ENCODE measurements around the gene KRT5.
A peak's percentile ranks its signal among the peaks of the same experiment; 100 is the strongest.
"Not testable (repeated sequence)": the region's sequence is repeated elsewhere in the genome, so short reads cannot be mapped to it uniquely, and the experiment has no call there.

KRT5 gene

GRCh38 chr12:52519387-52519703 lies 849 bp downstream of the KRT5 start:
- DNase-seq (ENCODE audit: low read depth): no peak

DNA sequence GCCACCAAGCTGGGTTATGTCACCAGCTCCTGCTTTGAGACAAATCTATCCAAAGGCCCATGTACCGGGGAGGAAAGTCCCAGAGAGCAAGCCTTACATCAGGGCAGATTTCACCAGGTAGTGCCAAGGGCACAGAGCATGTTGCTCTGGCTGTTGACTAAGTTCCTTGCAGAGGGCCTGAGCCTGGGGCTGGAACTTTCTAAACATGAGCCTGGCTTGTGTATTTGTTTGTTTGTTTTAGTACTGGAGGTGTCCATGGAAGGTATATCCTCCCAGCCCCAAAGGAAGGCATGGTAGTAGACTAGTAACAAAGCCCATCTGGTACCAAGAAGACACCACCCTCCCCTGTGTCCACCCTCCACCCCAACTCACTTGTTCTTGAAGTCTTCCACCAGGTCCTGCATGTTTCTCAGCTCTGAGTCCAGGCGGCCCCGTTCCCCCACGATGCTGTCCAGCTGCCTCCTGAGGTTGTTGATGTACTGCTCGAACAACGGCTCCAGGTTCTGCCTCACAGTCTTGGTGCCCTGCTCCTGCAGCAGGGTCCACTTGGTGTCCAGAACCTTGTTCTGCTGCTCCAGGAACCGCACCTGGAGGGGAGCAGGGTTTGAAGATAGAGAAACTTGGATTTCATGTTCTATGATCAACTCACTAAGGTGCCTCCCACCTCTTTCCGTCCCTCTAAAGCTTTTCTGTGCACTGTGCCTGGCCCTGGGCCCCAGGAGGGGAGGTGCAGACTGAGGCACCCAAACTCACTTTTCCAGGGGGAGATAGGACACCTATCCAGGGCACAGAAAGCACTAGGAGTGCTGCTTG lies 1.4 kb downstream of the KRT5 start:
- no peak for DNase-seq (ENCODE audit: low read depth)

DNA sequence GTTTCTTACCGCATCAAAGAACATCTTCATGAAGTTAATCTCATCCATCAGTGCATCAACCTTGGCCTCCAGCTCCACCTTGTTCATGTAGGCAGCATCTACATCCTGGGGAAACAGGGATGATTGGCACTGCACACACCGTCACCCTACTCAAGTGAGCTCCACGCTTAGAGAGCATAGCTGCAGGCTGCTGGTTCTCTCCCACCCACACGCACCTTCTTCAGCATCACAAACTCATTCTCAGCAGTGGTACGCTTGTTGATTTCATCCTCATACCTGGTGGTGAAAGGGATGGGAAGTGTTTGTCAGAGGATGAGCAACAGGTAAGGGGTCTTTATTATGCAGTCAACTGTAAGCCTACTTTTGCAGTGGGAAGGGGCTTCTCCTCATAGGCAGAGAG lies 2.3 kb downstream of the KRT5 start:
- no peak for DNase-seq (ENCODE audit: low read depth)

- no peak for DNase-seq (ENCODE audit: low read depth)
Observed at GRCh38 chr12:52517005-52517835, 3.0 kb downstream of the KRT5 start.

DNA sequence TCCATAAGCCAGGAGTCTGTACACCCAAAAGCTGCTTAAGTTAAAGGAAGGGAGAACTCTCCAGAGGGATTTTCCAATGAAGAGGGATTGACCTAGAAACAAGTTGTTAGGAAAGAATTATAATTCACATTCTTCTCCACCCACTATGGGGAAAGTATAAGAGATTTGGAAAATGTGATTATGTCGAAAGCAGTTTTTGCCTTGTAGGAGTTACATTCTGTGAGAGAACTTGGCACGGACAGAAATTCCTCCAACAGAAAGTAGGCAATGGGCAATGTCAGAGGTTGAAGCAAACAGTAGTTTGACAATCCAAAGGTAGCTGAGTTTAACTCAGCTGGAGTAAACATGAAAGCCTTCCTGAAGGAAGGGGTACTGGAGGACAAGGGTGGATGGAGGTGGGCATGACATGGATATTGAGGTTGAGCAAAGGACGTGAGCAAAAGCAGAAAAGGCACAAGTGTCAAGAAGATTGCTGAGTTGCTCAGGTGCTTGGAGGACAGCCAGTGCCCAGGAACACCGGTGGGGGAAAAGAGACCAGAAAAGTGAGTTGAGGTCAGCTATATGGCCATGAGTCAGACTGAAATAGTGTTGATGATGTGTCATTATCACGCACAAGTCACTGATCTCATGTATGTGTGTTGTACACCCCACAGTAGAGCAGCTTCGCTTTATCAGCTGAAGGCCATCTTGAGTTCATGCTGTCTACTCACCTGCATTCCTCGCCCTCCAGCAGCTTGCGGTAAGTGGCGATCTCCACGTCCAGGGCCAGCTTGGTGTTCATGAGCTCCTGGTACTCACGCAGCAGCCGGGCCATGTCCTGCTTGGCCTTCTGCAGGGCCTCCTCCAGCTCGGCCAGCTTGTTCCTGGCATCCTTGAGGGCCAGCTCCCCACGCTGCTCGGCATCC lies 4.0 kb downstream of the KRT5 start:
- DNase-seq (ENCODE audit: low read depth): peak; percentile 23

DNA sequence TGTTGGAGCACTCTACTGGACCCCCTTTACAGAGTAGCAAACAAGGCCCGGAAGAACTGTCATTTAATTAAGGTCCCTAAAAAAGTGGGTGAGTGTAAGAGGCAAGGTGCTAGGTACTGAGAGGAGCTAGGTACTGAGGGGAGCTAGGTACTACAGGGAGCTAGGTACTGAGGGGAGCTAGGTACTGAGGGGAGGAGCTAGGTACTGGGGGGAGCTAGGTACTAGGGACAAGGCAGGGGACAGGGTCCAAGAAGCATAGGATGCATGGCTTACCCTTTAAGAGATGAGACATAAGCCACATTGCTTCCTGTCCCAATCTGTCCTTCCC lies 4.9 kb downstream of the KRT5 start:
- no peak for DNase-seq (ENCODE audit: low read depth)

DNA sequence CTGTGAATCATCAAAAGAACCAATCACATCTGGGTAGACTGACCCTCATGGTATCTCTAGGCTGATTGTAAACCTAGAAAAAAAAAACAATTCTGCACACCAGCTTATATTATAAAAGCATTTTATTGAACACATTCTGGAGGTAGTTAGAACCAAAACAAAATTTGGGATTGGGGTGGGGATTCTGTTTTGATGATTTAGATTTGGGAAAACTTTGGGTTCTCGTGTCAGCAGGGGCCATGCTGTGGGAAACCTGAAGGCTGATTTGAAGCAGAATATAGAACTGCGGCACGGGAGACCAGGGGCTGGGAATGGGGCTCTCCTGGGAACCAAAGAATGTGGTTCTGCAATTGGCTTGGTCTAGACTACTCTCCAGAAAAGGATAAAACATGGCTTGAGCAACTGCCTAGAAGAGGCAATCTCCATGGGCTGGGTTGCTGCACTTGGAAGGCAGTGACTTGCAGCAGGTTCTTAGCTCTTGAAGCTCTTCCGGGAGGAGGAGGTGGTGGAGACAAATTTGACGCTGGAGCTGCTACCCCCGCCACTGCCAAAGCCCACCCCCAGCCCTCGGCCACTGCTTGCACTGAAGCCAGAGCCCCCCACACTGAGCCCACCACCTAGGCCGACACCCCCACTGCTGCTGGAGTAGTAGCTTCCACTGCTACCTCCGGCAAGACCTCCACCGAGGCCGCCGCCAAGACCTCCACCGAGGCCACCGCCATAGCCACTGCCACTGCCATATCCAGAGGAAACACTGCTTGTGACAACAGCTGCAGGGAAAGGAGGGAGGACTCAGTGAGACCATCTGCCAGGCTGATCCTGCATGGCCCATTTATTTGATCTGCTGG lies 5.5 kb downstream of the KRT5 start:
- no peak for DNase-seq (ENCODE audit: low read depth)

DNA sequence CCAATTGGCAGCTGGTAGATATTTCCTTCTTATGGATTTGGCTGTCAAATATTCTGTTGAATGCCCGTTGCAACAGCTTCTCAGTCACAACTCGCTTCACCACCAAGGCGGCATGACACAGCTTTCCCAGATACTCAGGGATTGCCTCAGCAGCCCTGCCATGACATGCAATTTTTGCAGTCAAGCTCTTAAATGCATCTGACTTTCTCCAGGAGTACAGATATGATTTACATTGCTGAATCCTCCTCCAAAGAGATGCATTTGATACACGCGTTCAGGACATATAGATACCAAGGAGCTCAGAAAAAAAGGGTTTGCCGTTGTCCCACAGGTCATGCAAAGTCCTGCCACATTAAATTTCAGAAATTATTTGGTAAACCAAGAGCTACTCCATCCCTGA lies 6.5 kb downstream of the KRT5 start:
- no peak for DNase-seq (ENCODE audit: low read depth)

- DNase-seq (ENCODE audit: low read depth): no peak
Observed at GRCh38 chr12:52508211-52508610, 12.0 kb downstream of the KRT5 start.

GRCh38 chr12:52506858-52507715 lies 13.1 kb downstream of the KRT5 start:
- peak; percentile 74 for DNase-seq (ENCODE audit: low read depth)

GRCh38 chr12:52502877-52503276 lies 17.3 kb downstream of the KRT5 start:
- no peak for DNase-seq (ENCODE audit: low read depth)

- peak; percentile 13 for DNase-seq (ENCODE audit: low read depth)
Observed at GRCh38 chr12:52501490-52501889, 18.7 kb downstream of the KRT5 start.

DNA sequence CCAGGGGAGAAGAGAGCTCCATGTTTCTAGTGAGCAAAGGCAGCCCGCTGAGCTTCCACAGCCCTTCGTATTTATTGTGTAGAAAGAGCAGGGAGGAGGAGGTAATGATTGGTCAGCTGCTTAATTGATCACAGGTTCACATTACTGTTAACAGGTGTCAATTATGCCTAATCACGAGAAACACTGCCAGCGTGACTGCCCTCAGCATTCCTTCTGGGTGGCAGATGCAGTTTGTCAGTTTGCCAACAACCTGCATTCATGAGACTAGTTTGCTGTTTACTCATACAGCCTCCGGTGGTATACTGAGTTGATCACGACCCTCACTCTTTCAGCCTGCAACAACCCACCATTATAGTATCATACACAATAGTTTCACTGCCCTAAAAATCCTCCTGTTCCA lies 19.6 kb downstream of the KRT5 start:
- not testable (repeated sequence) for DNase-seq (ENCODE audit: low read depth)

GRCh38 chr12:52499806-52500560 lies 20.2 kb downstream of the KRT5 start:
- DNase-seq (ENCODE audit: low read depth): peak; percentile 36

DNA sequence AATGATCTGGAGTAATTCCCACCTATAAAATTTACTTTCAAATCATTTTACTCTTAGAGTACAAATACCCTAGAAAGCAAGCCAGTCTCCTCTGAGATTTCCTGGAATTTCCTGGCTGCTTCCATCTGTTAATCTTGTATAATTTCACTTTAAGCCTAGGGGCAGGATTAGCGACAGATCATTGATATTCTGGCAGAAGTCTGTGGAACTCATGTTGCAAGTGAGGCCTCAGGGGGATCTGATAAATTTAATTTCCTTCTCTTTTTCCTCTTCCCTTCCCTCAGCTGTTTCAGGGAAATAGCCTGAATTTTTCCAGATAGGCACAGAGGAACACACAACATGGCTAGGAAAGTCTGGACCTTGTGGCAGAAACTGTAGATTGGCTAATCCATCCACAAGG lies 21.2 kb downstream of the KRT5 start:
- DNase-seq (ENCODE audit: low read depth): no peak

DNA sequence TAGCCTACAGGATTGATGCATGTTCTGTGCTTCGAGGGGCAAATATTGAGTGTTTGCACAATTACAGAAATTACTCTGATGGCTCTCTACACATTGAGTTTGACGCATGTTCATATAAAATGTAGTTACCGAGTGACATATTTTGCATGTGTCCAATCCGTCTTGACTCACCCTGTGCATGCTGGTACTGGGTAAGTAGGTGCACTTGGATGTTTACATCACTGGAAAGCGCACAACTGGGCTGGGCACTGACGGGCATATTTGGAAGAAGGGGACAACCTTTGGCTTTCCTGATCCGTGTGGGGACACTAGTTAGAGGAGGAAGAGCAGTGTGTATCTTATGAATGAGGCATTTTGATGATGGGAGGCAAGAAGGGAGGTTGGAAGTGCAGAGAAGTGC lies 22.2 kb downstream of the KRT5 start:
- no peak for DNase-seq (ENCODE audit: low read depth)

- DNase-seq (ENCODE audit: low read depth): peak; percentile 83
Observed at GRCh38 chr12:52496590-52497071, 23.6 kb downstream of the KRT5 start.

- peak; percentile 25 for DNase-seq (ENCODE audit: low read depth)
Observed at GRCh38 chr12:52496054-52496453, 24.1 kb downstream of the KRT5 start.

- DNase-seq (ENCODE audit: low read depth): peak; percentile 5
Observed at GRCh38 chr12:52495389-52495788, 24.8 kb downstream of the KRT5 start.

DNA sequence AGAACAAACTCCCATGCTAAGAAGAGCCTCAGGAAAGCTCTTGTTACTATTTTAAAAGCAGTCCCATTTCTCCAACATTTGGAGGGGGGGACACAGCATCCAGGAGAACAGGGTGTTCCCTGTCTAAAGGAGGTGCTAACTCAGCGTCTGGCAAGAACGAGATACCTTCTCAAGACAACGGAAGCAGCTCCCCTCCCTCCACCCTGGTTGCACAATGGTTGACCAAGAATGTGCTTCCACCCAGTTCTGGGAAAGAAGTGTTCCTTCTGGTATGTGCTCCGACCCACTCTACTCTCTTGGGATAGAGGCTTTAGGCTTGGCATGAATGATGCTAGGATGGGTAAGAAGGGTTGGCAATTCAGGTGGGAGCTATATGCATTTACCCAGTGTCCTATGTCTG lies 25.7 kb downstream of the KRT5 start:
- DNase-seq (ENCODE audit: low read depth): peak; percentile 75

All from EH (cell line).